ENCODE data around the gene NR5A1.

- no peak for TF ChIP-seq GATA2 (IDR thresholded peaks at IDR 0.05; ENCODE audit: low read depth, low read length)
- TF ChIP-seq GATA3 (IDR thresholded peaks at IDR 0.05; ENCODE audit: low read depth, low read length): no peak
Observed at GRCh38 chr9:124485201-124485600, 22.0 kb downstream of the NR5A1 start.

All from SH-SY5Y (cell line).